ENCODE results near the gene IFITM5. TPM values are rescaled to one million over a fixed set of nuclear protein-coding genes. Genes with fewer than 3 reads are reported as not detected.

Gene IFITM5
- total RNA-seq, 1 experiment from 2014 or later = not detected

DNA sequence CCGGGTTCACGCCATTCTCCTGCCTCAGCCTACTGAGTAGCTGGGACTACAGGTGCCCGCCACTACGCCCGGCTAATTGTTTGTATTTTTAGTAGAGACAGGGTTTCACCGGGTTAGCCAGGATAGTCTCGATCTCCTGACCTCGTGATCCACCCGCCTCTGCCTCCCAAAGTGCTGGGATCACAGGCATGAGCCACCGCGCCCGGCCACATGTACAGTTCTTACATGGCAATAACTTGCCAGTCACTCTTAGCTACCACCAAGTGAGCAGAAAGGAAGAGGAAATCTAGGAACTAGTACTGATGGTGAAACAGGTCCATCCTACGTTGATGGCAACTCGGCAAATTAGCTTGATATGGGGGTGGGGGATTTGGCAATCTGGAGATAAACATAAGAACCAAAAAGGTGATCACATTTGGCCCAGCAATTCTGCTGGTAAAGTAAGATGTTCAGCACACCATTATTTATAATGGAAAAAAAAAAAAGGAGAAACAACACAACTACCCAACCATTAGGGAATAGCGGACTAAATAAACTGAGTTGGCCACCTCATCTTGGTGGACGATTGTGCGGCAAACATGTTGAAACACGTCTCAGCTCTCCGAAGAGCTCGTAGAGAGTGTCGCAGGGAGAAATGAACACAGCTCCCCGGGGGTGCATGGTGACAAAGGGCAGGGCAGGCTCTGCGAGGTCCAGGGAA is 15.8 kb downstream of the IFITM5 start:
- Mint-ChIP-seq H3K9me3 (peaks cover 0 to 2% of the 10 kb centered on the region in 2 experiments; a peak in 1 of 5 replicates), H3K4me1 (peaks cover 25 to 33% of the 10 kb centered on the region in 2 experiments), H3K4me3 (peak overlapping the region in 1 of 2 experiments; percentile 57; a peak in 2 of 5 replicates), H3K27ac (peak overlapping the region in 2 of 3 experiments; percentile 62 to 68; a peak in 3 of 7 replicates), H3K36me3 (ENCODE audit: insufficient read depth in 1 of 3, low read depth in 3 of 3) (no peaks in the 10 kb centered on the region; a peak in 3 of 7 replicates), H3K27me3 (ENCODE audit: low read depth) (peaks cover 13% of the 10 kb centered on the region)
- Histone ChIP-seq H2AFZ (ENCODE audit: low read length) (no peak overlapping the region), H2BK5ac (ENCODE audit: insufficient read length, low read length) (no peak overlapping the region), H3T11ph (ENCODE audit: low read length) (no peak overlapping the region), H4K91ac (ENCODE audit: insufficient read length, low read depth, low read length) (no peak overlapping the region), H4K5ac (ENCODE audit: insufficient read length, low read depth, low read length) (no peak overlapping the region), H3K56ac (ENCODE audit: insufficient read length, low read depth, low read length) (no peak overlapping the region), H2AK5ac (ENCODE audit: insufficient read length, low read length) (no peak overlapping the region), H3K23ac (ENCODE audit: insufficient read length, low read depth, low read length) (no peak overlapping the region), H3K23me2 (ENCODE audit: insufficient read length, low read depth, low read length, poor library complexity, severe bottlenecking) (peaks cover 5% of the 10 kb centered on the region), H3K27ac (ENCODE audit: insufficient read length, low read depth, low read length) (no peak overlapping the region), H2BK20ac (ENCODE audit: low read depth, low read length, poor library complexity, severe bottlenecking) (no peak overlapping the region), H3K79me1 (ENCODE audit: insufficient read depth, low read depth, low read length, poor library complexity, severe bottlenecking) (no peaks in the 10 kb centered on the region), H3K14ac (ENCODE audit: insufficient read depth, low read length) (no peak overlapping the region), H2BK12ac (ENCODE audit: insufficient read length, low read depth, low read length) (no peak overlapping the region), H3K4me1 (ENCODE audit: insufficient read depth, low read length) (no peaks in the 10 kb centered on the region), H2BK120ac (ENCODE audit: low read depth, low read length, poor library complexity, severe bottlenecking) (no peak overlapping the region), H3K9me3 (ENCODE audit: control insufficient read depth, low read depth, low read length) (no peaks in the 10 kb centered on the region), H3K27me3 (ENCODE audit: insufficient read depth, low read length) (peaks cover 7% of the 10 kb centered on the region; the same call in 1 of the 2 replicates), H3K18ac (ENCODE audit: insufficient read length, low read depth, low read length) (no peak overlapping the region), H2BK15ac (ENCODE audit: low read depth, low read length) (no peak overlapping the region), H3K4ac (ENCODE audit: low read depth, low read length) (no peak overlapping the region), H4K20me1 (ENCODE audit: control insufficient read depth, insufficient read depth, insufficient read length) (no peaks in the 10 kb centered on the region), H3K79me2 (ENCODE audit: insufficient read depth, low read length) (no peaks in the 10 kb centered on the region), H3K4me2 (ENCODE audit: insufficient read depth, insufficient read length, low read length) (no peak overlapping the region), H4K8ac (replicated peaks; ENCODE audit: insufficient read length, low read depth, low read length) (no peak overlapping the region), H3K9ac (ENCODE audit: extremely low read depth, insufficient read length, low read length) (no peak overlapping the region)
- DNase-seq = no peak
- no CpG with 5 or more reads among the region's 23 CpGs for WGBS (ENCODE audit: extremely low coverage, insufficient read length, low lambda C conversion rate)
- TF ChIP-seq, protein P1, sequence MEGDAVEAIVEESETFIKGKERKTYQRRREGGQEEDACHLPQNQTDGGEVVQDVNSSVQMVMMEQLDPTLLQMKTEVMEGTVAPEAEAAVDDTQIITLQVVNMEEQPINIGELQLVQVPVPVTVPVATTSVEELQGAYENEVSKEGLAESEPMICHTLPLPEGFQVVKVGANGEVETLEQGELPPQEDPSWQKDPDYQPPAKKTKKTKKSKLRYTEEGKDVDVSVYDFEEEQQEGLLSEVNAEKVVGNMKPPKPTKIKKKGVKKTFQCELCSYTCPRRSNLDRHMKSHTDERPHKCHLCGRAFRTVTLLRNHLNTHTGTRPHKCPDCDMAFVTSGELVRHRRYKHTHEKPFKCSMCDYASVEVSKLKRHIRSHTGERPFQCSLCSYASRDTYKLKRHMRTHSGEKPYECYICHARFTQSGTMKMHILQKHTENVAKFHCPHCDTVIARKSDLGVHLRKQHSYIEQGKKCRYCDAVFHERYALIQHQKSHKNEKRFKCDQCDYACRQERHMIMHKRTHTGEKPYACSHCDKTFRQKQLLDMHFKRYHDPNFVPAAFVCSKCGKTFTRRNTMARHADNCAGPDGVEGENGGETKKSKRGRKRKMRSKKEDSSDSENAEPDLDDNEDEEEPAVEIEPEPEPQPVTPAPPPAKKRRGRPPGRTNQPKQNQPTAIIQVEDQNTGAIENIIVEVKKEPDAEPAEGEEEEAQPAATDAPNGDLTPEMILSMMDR (conservative IDR thresholded peaks at IDR 0.05) = no peak
